ENCODE measurements around the gene GUCA1A. TPM values are rescaled to one million over a fixed set of nuclear protein-coding genes. Genes with fewer than 3 reads are reported as not detected.

GUCA1A gene
- total RNA-seq, 1 experiment from 2014 or later = 17.2 TPM

DNA sequence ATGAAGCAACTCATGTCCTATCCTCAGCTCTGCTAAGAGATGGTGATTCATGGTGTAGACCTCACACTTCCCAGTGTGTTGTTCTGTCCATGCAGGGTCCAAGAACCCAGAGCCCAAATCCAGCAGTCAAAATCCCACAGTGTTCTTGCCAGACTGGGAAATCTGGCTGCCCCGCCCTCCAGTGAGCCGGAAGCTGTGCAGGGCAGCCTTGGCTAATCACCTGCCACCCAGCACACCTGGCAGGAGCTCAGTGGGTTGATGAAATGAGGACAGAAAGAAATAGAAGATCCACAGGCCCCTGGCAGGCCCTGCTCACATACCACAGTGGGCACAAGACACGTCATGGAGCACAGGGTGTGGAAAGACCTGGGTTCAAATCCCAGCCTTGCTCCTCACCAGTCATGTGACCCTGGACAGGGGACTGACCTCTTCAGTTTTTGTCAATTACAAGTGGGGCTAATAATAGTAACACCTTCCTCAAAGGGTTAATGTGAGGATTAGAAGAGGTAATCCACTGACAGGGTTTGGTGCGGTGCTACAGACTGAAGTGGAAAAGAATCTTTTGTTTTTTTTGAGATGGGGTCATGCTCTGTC lies 13.6 kb upstream of the GUCA1A start:
- no peak overlapping the region for H3K9ac ChIP-seq (ENCODE audit: extremely low read depth, insufficient read length, low read length)
- H3K4me2 ChIP-seq (ENCODE audit: insufficient read depth, insufficient read length, low read length) = no peak overlapping the region
- no peaks in the 10 kb centered on the region for H3K23me2 ChIP-seq (ENCODE audit: insufficient read length, low read depth, low read length, poor library complexity, severe bottlenecking)
- H4K8ac ChIP-seq (replicated peaks; ENCODE audit: insufficient read length, low read depth, low read length) = no peak overlapping the region
- H2AK5ac ChIP-seq (ENCODE audit: insufficient read length, low read length) = no peak overlapping the region
- no peak overlapping the region for H2BK5ac ChIP-seq (ENCODE audit: insufficient read length, low read length)
- H3K4me1 ChIP-seq (ENCODE audit: insufficient read depth, low read length) = no peaks in the 10 kb centered on the region; the same call in 1 of the 2 replicates
- no peak overlapping the region for H3T11ph ChIP-seq (ENCODE audit: low read length)
- peaks cover 37 to 55% of the 10 kb centered on the region in 2 experiments for H3K4me1 Mint-ChIP-seq
- no peak overlapping the region for H3K14ac ChIP-seq (ENCODE audit: insufficient read depth, low read length)
- TF ChIP-seq, protein P1, sequence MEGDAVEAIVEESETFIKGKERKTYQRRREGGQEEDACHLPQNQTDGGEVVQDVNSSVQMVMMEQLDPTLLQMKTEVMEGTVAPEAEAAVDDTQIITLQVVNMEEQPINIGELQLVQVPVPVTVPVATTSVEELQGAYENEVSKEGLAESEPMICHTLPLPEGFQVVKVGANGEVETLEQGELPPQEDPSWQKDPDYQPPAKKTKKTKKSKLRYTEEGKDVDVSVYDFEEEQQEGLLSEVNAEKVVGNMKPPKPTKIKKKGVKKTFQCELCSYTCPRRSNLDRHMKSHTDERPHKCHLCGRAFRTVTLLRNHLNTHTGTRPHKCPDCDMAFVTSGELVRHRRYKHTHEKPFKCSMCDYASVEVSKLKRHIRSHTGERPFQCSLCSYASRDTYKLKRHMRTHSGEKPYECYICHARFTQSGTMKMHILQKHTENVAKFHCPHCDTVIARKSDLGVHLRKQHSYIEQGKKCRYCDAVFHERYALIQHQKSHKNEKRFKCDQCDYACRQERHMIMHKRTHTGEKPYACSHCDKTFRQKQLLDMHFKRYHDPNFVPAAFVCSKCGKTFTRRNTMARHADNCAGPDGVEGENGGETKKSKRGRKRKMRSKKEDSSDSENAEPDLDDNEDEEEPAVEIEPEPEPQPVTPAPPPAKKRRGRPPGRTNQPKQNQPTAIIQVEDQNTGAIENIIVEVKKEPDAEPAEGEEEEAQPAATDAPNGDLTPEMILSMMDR (conservative IDR thresholded peaks at IDR 0.05) = no peak
- no peak overlapping the region; a peak in 1 of 5 replicates for H3K4me3 Mint-ChIP-seq
- no peak overlapping the region for H4K91ac ChIP-seq (ENCODE audit: insufficient read length, low read depth, low read length)
- H3K79me2 ChIP-seq (ENCODE audit: insufficient read depth, low read length) = no peaks in the 10 kb centered on the region
- no peaks in the 10 kb centered on the region for H4K20me1 ChIP-seq (ENCODE audit: control insufficient read depth, insufficient read depth, insufficient read length)
- H3K27me3 ChIP-seq (ENCODE audit: insufficient read depth, low read length) = peaks cover 2% of the 10 kb centered on the region; the same call in 1 of the 2 replicates
- WGBS (ENCODE audit: extremely low coverage, insufficient read length, low lambda C conversion rate) = no CpG with 5 or more reads among the region's 4 CpGs
- H3K36me3 Mint-ChIP-seq (ENCODE audit: insufficient read depth in 1 of 3, low read depth in 3 of 3) = no peaks in the 10 kb centered on the region
- H3K18ac ChIP-seq (ENCODE audit: insufficient read length, low read depth, low read length) = no peak overlapping the region
- no peak overlapping the region for H3K23ac ChIP-seq (ENCODE audit: insufficient read length, low read depth, low read length)
- H2AFZ ChIP-seq (ENCODE audit: low read length) = no peak overlapping the region
- no peak overlapping the region for H2BK15ac ChIP-seq (ENCODE audit: low read depth, low read length)
- DNase-seq = no peak
- H2BK120ac ChIP-seq (ENCODE audit: low read depth, low read length, poor library complexity, severe bottlenecking) = no peak overlapping the region
- no peak overlapping the region for H2BK12ac ChIP-seq (ENCODE audit: insufficient read length, low read depth, low read length)
- no peak overlapping the region for H3K27ac Mint-ChIP-seq
- H4K5ac ChIP-seq (ENCODE audit: insufficient read length, low read depth, low read length) = no peak overlapping the region
- H3K9me3 ChIP-seq (ENCODE audit: control insufficient read depth, low read depth, low read length) = no peaks in the 10 kb centered on the region
- H3K4ac ChIP-seq (ENCODE audit: low read depth, low read length) = no peak overlapping the region
- H3K27ac ChIP-seq (ENCODE audit: insufficient read length, low read depth, low read length) = no peak overlapping the region
- H3K79me1 ChIP-seq (ENCODE audit: insufficient read depth, low read depth, low read length, poor library complexity, severe bottlenecking) = no peaks in the 10 kb centered on the region
- no peak overlapping the region for H2BK20ac ChIP-seq (ENCODE audit: low read depth, low read length, poor library complexity, severe bottlenecking)
- no peak overlapping the region for H3K56ac ChIP-seq (ENCODE audit: insufficient read length, low read depth, low read length)
- no peaks in the 10 kb centered on the region for H3K9me3 Mint-ChIP-seq
- H3K27me3 Mint-ChIP-seq (ENCODE audit: low read depth) = peaks cover 27% of the 10 kb centered on the region
